PC-3 (cell line): ENCODE results near the gene SH3D19. TPM values are rescaled to one million over a fixed set of nuclear protein-coding genes. Genes with fewer than 3 reads are reported as not detected.

Experiments used
- ATAC-seq: fragments of 200-7000 bp; cut with Tn5 transposase; 2 replicates; pipeline ENCODE4 v1.9.1; 2020; ENCODE audit warnings: mild to moderate bottlenecking, moderate library complexity
- BruUV-seq: library from RNA; stranded (reverse); fragments of 400-500 nt; replicated peaks from 2 replicates; lab custom pipeline; 2021; lab: Mats Ljungman, UMichigan
- CTCF ChIA-PET: fragments of 300-600 bp; sonication (Branson Sonifier 250); formaldehyde crosslinking; loops from one replicate; lab custom pipeline; 2022; ENCODE audit warnings: antibody characterized with exemption; lab: Charles Lee
- POLR2A ChIA-PET: fragments of 300-600 bp; sonication (Branson Sonifier 250); formaldehyde crosslinking; loops from one replicate; lab custom pipeline; 2022; ENCODE audit warnings: antibody characterized with exemption; ENCODE audit not compliant: unreplicated experiment; lab: Charles Lee
- DNase-seq: peaks from one replicate; pipeline ENCODE4 v3.0.0-alpha.2; 2015
- H2AFZ ChIP-seq: fragments of 300-600 bp; sonication (generic); 2 replicates; pipeline ENCODE4 v1.6.0; 2016; ENCODE audit warnings: antibody characterized with exemption, low read length
- H3F3A ChIP-seq: fragments of 300-600 bp; sonication (generic); one replicate; pipeline ENCODE4 v1.6.0; 2017; ENCODE audit warnings: antibody characterized with exemption, low read length, control low read depth, mild to moderate bottlenecking; ENCODE audit not compliant: unreplicated experiment
- H3K27ac ChIP-seq: fragments of 300-600 bp; sonication (generic); 2 replicates; pipeline ENCODE4 v1.5.1; 2016; ENCODE audit warnings: mild to moderate bottlenecking, low read length
- H3K27me3 ChIP-seq: fragments of 300-600 bp; sonication (generic); 2 replicates; pipeline ENCODE4 v1.6.1; 2016; ENCODE audit warnings: low read length, mixed read lengths
- H3K36me3 ChIP-seq: fragments of 300-600 bp; sonication (generic); 2 replicates; pipeline ENCODE4 v1.6.1; 2016; ENCODE audit warnings: low read depth, mixed run types, low read length, mixed read lengths
- H3K4me1 ChIP-seq: fragments of 300-600 bp; sonication (generic); 2 replicates; pipeline ENCODE4 v1.5.1; 2016; ENCODE audit warnings: low read length; ENCODE audit not compliant: insufficient read depth
- H3K4me2 ChIP-seq: fragments of 300-600 bp; sonication (generic); 2 replicates; pipeline ENCODE4 v1.6.0; 2016; ENCODE audit warnings: low read length
- H3K4me3 ChIP-seq: fragments of 300-600 bp; sonication (generic); 2 replicates; pipeline ENCODE4 v1.5.1; 2016; ENCODE audit warnings: mild to moderate bottlenecking, low read length, mixed read lengths
- H3K79me2 ChIP-seq: fragments of 300-600 bp; sonication (generic); 2 replicates; pipeline ENCODE4 v1.6.1; 2017; ENCODE audit warnings: low read length, mixed read lengths
- H3K9ac ChIP-seq: fragments of 300-600 bp; sonication (generic); 2 replicates; pipeline ENCODE4 v1.6.0; 2016; ENCODE audit warnings: mild to moderate bottlenecking, low read length
- H3K9me2 ChIP-seq: fragments of 300-600 bp; sonication (generic); replicated peaks from 2 replicates; pipeline ENCODE4 v1.6.1; 2016; ENCODE audit warnings: mixed run types, low read length, mixed read lengths
- H3K9me3 ChIP-seq: fragments of 300-600 bp; sonication (generic); 2 replicates; pipeline ENCODE4 v1.6.1; 2016; ENCODE audit warnings: low read length, mixed read lengths
- H4K20me1 ChIP-seq: fragments of 300-600 bp; sonication (generic); 2 replicates; pipeline ENCODE4 v1.6.1; 2016; ENCODE audit warnings: low read length, mixed read lengths
- EZH2 ChIP-seq: fragments of 300-600 bp; sonication (generic); IDR thresholded peaks from one replicate; pipeline ENCODE4 v1.6.1; 2017; ENCODE audit warnings: antibody characterized with exemption, mild to moderate bottlenecking, low read length; ENCODE audit not compliant: unreplicated experiment
- EZH2phosphoT487 ChIP-seq: fragments of 300-600 bp; sonication (generic); IDR thresholded peaks from 2 replicates; pipeline ENCODE4 v1.6.1; 2018; ENCODE audit warnings: mild to moderate bottlenecking, antibody characterized with exemption, low read length, borderline replicate concordance
- intact Hi-C: fragments of 100-400 bp; cut with micrococcal nuclease; formaldehyde crosslinking; loops from 2 replicates; pipeline ENCODE4 v1.9.0; 2023
- total RNA-seq: library from RNA; depleted of rRNA; stranded (reverse); fragments of >200 nt; gene quantifications from 2 replicates; pipeline ENCODE4 v1.2.3, GENCODE V29; 2014
- TF ChIP-seq, protein P1 (sequence below): fragments of 300-600 bp; sonication (generic); conservative IDR thresholded peaks from 2 replicates; pipeline ENCODE4 v1.5.1; 2017; ENCODE audit warnings: antibody characterized with exemption, low read depth, mild to moderate bottlenecking, low read length

Gene SH3D19
- total RNA-seq, 1 experiment from 2014 or later, result 30.1 TPM

DNA sequence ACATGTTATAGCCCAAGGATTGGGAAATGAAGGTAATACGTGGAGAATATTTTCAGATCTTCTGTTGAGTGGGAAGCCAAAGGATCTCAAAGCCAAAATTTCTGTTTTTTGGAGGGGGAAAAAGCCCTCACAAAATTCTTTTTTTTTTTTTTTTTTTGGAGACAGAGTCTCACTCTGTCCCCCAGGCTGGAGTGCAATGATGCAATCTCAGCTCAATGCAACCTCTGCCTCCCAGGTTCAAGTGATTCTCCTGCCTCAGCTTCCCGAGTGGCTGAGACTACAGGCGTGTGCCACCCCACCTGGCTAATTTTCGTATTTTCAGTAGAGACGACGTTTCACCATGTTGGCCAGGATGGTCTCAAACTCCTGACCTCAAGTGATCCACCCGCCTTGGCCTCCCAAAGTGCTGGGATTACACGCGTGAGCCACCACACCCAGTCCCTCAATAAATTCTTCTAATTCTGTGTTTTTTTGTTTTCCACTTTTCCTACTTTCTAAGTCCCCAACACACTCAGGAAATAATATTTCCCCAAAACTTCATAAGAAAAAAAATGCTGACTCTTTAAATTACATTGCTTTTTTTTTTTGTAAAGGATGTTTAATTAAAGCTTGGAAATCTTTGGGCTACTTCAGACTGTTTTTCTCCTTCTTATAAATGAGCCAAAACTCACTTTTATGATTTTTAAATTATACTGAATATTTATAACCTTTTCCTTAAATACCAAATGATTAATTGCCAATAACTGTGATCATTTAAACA, 174.4 kb downstream of the SH3D19 start:
- POLR2A ChIA-PET, result no interaction called here
- no peak overlapping the region for H2AFZ ChIP-seq
- no peaks in the 10 kb centered on the region for H3K79me2 ChIP-seq
- no peak overlapping the region for H3K27ac ChIP-seq
- DNase-seq (no peak), ATAC-seq (no peak)
- H3F3A ChIP-seq, result no peaks in the 10 kb centered on the region
- intact Hi-C loops, result no loop called here
- no peak overlapping the region for H3K4me3 ChIP-seq
- H3K9me3 ChIP-seq, result no peaks in the 10 kb centered on the region
- H3K4me1 ChIP-seq, result no peaks in the 10 kb centered on the region
- no peak for TF ChIP-seq EZH2
- no peak for TF ChIP-seq EZH2phosphoT487
- TF ChIP-seq, protein P1, sequence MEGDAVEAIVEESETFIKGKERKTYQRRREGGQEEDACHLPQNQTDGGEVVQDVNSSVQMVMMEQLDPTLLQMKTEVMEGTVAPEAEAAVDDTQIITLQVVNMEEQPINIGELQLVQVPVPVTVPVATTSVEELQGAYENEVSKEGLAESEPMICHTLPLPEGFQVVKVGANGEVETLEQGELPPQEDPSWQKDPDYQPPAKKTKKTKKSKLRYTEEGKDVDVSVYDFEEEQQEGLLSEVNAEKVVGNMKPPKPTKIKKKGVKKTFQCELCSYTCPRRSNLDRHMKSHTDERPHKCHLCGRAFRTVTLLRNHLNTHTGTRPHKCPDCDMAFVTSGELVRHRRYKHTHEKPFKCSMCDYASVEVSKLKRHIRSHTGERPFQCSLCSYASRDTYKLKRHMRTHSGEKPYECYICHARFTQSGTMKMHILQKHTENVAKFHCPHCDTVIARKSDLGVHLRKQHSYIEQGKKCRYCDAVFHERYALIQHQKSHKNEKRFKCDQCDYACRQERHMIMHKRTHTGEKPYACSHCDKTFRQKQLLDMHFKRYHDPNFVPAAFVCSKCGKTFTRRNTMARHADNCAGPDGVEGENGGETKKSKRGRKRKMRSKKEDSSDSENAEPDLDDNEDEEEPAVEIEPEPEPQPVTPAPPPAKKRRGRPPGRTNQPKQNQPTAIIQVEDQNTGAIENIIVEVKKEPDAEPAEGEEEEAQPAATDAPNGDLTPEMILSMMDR, result no peak
- no TSS peak for BruUV-seq
- no peaks in the 10 kb centered on the region for H3K9me2 ChIP-seq
- H3K27me3 ChIP-seq, result no peaks in the 10 kb centered on the region
- peaks cover 4% of the 10 kb centered on the region; the same call in 1 of the 2 replicates for H3K36me3 ChIP-seq
- H3K9ac ChIP-seq, result no peak overlapping the region
- no peaks in the 10 kb centered on the region for H4K20me1 ChIP-seq
- CTCF ChIA-PET, result no interaction called here
- no peak overlapping the region for H3K4me2 ChIP-seq

DNA sequence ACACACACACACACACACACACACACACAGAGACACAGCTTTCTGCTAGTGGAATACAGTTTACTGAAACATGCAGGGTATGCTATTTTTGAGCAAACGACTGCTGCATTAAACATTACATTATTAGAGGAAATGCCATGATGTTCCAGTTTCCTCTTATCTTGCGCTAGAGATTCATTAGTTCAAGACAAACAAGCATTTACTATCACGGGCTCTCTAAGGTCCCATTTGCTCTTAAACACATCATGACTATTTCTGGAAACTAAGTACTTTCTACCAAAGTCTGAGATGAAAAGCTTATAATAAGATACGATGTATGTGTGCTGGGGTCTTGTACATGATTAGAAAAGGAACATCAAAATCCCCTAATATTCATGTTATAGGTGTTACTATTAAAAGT, 177.1 kb downstream of the SH3D19 start:
- no peak for DNase-seq
- Histone ChIP-seq H3K27ac (no peak overlapping the region), H3K79me2 (no peaks in the 10 kb centered on the region), H3K9me2 (no peaks in the 10 kb centered on the region), H3K27me3 (no peaks in the 10 kb centered on the region), H3K9me3 (no peaks in the 10 kb centered on the region), H4K20me1 (no peaks in the 10 kb centered on the region), H2AFZ (no peak overlapping the region), H3F3A (no peaks in the 10 kb centered on the region), H3K4me2 (no peak overlapping the region), H3K4me1 (no peaks in the 10 kb centered on the region), H3K4me3 (no peak overlapping the region), H3K9ac (no peak overlapping the region), H3K36me3 (peaks cover 7% of the 10 kb centered on the region; the same call in 1 of the 2 replicates)
- CTCF ChIA-PET, result no interaction called here
- no TSS peak for BruUV-seq
- TF ChIP-seq, protein P1, result no peak
- TF ChIP-seq EZH2 (no peak), EZH2phosphoT487 (no peak)
- no peak for ATAC-seq
- POLR2A ChIA-PET, result no interaction called here
- intact Hi-C loops, result no loop called here

DNA sequence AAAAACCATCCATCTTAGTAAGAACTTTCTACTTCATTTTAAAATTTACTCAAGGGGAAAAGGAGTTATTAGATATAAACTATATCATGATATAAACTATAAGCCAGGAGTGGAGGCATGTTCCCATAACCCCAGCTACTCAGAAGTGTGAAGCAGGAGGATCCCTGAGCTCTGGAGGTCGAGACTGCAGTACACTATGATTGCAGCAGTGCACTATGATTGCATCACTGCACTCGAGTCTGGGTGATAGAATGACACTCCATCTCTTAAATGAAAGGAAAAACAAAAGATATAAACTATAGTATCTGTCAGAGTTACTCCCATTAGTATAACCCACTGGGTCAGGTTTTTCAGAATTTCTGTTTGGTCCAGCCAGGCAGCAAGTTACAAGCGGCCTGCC, 178.4 kb downstream of the SH3D19 start:
- CTCF ChIA-PET, result no interaction called here
- peaks cover 7% of the 10 kb centered on the region; the same call in 1 of the 2 replicates for H3K36me3 ChIP-seq

More for the DNA sequence above, 178.4 kb downstream of the SH3D19 start:
- BruUV-seq, result no TSS peak
- Histone ChIP-seq H3K4me2 (no peak overlapping the region), H2AFZ (no peak overlapping the region), H4K20me1 (no peaks in the 10 kb centered on the region), H3K79me2 (no peaks in the 10 kb centered on the region), H3F3A (no peaks in the 10 kb centered on the region), H3K9ac (no peak overlapping the region), H3K27ac (no peak overlapping the region), H3K4me1 (no peaks in the 10 kb centered on the region), H3K9me3 (no peaks in the 10 kb centered on the region), H3K27me3 (no peaks in the 10 kb centered on the region), H3K4me3 (no peak overlapping the region), H3K9me2 (no peaks in the 10 kb centered on the region)
- intact Hi-C loops, result no loop called here
- DNase-seq, result no peak
- POLR2A ChIA-PET, result no interaction called here
- ATAC-seq, result no peak
- TF ChIP-seq EZH2 (no peak), EZH2phosphoT487 (no peak)
- TF ChIP-seq, protein P1, result no peak
